HS-5 (cell line): ENCODE results near the gene FNDC5.

Experiments used
- DNase-seq: peaks from one replicate; pipeline ENCODE4 v3.0.0-alpha.2; 2012; ENCODE audit warnings: low read depth

The FNDC5 gene

DNA sequence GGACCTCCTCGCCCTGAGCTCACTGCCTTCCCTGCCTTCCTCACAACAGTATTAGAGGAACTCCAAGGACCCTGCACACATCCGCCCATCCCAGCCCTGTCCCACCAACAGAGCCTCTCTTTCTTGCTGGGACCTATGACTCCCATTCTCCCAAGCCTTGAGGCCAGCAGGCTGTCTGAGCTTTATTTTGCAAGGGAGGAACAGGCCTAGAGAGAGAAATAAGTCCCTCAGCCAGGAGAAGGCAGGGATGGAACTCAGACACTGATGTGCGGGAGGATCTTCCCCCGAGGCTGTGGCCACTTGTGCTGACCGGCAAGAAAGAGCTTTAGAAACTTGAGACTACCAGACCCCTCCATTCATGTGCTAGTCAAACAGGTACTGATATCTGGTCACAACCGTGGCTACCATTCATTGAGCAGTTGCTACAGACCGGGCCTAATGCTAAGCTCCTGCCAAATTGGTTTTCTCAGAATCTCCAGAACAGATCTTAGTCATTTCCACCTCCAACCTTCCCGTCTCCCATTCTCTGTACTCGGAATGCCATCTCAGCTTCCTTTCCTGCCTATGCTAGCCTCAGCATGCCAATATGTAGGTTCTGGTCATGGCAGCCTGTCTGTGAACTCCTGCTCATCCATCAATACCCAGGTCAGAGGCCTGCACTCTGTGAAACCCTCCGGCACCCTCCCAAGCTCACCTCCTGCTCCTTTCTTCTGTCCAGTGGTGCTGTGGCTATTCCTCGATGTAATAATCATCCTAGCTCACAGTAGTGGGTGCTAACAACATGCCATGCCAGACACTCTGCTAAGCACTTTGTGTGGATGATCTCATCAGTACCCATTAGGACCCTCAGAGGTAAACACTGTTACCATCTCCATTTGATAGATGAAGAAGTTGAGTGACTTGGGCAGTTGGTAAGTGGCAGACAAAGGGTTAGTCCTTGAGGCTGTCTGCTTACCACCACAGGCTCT is 26.7 kb upstream of the FNDC5 start:
- DNase-seq: no peak

DNA sequence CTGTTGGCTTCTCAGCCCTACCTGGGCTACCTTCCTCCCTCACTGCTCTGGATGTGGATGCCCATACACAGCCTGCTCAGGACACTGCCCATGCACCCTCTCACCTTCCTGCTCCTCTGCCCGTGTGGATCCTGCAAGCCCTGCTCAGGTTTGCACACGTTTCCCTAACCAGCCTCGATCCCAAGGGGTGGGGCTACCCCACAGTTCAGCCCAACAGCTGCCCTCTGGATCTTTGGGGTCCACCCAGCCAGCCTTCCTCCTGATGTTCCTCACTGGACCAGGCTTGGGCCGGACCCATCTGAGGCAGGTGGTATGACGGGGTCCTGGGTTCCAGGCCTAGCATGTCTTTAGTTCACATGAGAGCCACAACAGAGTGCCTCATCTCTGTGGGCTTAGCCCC is 25.7 kb upstream of the FNDC5 start:
- DNase-seq: no peak

GRCh38 chr1:32895325-32896215 is 24.9 kb upstream of the FNDC5 start:
- DNase-seq: no peak

DNA sequence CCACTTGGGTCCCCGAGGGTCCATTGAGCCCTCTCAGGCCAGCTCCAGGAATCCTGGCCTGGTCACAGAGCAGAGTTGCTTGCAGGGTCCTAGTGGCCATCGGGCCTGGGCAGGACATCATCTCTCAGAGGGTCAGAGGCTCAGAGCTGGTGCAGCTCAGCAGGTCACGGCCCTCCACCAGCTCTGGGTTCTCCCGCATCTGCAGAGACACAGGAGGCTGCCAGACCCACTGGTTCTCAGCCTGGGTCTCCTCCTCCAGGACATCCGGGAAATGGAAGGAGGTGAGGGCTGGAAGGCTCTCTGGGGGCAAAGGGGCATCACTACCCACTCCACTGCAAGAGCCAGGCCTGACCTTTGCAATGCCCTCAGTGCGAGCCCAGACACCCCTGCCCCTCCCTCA is 24.0 kb upstream of the FNDC5 start:
- no peak for DNase-seq

DNA sequence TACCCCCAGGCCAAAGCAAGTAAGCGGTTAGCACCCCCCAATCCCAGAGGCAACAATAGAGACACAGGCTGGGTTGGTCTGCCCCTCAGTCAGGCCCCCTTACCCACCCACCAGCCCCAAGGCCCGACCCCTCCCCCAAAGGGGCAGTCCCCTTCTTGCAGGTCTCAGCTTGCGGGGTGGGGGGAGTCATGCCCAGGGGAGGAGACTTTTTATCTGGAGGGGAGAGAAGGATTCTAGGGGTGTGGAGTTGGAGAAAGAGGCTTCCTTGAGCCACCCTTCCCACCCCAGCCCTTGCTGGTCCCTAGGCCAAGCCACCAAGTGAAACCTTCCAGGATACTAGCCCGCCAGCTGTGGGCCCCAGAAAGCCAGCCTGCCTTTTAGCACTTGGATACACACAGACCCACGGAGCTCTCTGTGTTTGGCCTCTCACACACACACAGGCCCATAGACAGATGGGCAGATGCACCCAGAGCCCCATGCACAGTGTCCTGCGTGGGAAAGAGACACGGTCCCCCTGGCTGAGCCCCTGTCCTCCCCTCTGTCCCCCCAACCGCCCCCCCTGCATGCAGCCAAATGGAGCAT is 23.4 kb upstream of the FNDC5 start:
- no peak for DNase-seq

GRCh38 chr1:32893198-32894018 is 22.7 kb upstream of the FNDC5 start:
- no peak for DNase-seq

- no peak for DNase-seq
These were observed 21.9 kb upstream of the FNDC5 start for GRCh38 chr1:32892368-32893197.

DNA sequence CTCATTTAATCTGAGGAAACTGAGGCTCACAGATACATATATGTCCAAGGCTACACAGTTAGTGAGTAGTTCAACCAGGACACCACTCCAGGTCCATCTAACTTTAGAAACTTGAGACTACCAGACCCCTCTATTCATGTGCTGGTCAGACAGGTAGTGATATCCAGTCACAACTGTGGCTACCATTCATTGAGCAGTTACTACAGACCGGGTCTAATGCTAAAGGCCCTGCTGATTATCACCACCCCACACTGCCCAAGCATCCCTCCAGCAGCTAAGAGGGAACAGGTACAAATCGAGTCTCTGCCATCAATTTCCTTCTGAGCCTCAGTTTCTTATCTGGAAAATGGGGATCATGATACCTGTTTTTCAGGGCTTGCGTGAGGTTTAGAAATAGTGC is 20.9 kb upstream of the FNDC5 start:
- no peak for DNase-seq

GRCh38 chr1:32891241-32891570 is 20.5 kb upstream of the FNDC5 start:
- DNase-seq: no peak

DNA sequence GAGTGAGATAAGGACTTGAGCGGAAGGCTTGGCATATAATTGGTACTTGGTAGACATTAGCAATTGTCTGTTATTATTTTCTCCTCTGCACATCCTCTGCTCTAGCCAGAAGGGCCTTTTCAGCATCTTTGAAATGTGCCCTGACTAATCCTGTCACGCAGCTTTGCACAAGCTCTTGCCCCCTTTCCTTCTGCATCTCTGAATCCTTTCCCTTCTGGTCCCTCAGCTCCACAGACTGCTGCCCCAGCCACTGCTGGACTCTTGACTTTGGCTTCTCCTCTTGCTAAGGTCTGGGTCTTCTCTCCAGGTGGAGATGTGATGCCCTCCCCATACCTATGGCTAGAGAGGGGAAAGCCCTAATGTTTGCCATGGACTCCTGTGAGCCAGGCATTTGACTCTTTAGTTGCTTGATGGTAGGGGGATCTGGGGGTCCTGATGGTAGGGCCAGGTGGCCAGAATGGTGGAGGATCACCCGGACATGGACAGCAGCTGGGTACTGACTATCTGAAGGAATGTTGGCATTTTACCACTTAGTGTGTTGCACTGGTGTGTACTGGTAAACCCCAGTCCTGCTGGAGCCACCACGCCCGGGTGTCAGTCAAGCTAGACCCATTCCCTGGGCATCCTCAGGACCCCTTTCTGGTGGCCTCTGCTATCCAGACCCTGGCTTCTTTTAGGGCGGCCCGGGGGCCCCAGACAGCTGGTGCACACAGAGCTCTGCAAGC is 20.0 kb upstream of the FNDC5 start:
- no peak for DNase-seq

DNA sequence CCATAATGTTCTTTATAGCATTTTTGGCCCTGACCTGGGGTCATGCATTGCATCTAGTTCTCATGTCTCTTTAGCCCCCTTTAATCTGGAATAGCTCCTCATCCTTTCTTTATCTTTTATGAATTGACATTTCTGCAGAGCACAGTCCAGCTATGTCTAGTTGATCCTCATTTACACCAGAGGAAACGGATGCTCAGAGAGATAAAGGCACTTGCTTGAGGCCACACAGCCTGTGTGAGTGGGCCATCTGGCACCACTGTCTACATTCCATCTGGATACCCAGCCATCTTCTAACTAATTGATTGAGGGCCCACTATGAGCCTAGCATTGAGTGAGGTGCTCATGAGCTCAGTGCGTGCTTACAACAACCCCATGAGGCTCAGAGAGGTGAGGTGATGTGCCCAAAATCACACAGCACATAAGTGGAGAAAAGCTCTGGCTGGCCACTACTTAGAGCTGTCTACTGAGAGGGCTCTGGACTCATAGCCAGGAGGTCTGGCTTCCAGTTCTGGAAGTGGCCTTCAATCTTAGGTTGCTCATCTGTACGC is 19.1 kb upstream of the FNDC5 start:
- no peak for DNase-seq

DNA sequence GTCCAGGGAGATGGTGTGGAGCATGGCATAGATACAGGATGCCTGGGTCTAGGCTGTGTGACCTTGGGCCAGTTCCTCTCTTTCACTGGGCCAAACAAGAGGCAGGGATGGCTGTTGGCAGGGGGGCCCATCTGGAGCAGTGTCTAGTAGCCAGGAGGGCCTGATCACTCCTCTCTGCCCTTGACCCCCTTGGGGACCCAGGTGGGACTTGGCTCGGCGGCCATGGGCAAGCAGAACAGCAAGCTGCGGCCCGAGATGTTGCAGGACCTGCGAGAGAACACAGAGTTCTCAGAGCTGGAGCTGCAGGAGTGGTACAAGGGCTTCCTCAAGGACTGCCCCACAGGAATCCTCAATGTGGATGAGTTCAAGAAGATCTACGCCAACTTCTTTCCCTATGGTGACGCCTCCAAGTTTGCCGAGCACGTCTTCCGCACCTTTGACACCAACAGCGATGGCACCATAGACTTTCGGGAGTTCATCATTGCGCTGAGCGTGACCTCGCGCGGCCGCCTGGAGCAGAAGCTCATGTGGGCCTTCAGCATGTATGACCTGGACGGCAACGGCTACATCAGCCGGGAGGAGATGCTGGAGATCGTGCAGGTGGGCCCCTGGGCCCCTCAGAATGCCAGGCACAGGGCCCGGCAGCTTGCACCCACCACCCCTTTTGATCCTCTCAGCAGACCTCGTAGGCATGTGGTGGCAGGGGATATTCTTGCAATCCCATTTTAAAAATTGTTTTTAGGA is 18.1 kb upstream of the FNDC5 start:
- DNase-seq: no peak

DNA sequence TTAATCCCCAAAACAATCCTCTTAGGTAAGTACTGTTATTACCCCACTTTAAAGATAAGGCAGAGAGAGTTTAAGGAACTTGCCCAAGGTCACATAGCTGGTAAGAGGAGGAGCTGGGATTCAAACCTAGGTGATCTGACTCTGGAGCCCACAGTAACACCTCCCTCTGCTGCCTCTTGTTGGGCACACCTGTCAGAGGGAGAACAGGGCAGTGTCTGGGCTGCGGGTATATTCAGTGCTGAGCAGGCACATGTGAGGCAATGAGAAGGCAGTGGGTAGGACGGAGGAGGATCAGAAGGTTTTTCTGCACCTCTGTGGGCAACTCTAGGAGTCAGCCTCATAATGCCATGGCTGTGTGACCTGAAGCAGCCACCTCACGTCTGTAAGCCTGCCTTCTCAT is 17.4 kb upstream of the FNDC5 start:
- no peak for DNase-seq

DNA sequence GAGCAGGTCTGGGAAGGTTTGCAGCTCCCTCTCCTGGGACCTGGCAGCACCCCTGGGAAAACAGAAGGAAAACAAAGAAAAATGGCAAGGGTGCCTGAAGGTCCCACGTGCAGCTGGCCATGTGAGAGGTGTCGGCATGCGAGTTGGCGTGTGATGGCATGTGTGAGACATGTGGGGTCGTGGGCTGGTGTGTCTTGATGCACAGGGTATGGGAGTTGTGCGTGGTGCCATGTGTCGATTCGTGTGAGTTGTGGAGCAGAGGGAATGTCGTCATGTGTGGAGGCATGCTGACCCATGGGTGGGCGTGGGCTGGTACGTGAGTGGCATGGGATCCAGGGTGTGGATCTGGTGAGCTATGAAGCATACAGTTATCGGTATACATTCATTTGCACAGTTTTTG is 16.9 kb upstream of the FNDC5 start:
- DNase-seq: no peak

GRCh38 chr1:32886828-32887414 is 16.2 kb upstream of the FNDC5 start:
- no peak for DNase-seq

DNA sequence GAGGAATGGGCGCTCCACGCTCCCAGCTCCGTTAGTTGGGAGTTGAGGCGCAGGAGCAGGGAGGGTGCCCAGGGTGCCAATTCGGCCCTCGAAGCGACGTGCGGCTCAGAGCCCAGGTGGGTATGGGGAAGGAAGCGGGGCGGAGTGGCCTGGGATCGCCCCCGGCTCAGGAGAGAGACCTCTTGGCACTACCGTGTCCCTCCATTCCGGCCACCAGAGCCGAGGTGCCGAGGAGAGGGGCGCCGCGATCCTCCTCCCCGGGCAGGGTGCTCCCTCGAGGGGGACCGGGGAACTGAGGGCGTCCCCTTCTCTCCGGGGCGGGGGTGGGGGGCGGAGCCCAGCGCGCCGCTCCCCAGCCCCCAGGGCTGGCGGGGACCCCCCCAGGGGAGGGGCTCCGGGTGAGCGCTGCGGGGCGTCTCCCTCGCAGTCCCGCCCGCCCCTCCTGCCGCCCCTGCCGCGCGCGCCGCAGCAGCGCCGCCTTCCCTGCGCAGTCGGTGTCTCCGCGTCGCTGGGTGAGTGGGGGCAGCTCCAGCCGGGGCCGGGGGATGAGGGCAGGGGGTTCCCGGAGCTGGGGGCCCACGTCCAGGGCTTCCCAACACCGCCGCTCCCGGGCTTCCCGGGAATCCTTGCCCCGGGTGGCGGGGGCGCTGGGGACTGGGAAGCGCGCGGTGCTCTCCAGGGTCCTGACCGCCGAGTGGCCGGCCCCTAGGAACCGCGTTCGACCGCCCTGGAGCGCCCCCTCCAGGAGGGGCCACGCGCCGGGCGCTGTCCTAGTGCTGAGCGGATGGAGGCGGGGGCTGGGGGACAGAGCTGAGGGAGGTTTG is 15.5 kb upstream of the FNDC5 start, which contains the start of gene HPCA:
HPCA (plus strand) TSS at position 488 of the 824 bp plus-strand sequence. CDS start 2,408 bp downstream, outside the sequence.
- DNase-seq: no peak

DNA sequence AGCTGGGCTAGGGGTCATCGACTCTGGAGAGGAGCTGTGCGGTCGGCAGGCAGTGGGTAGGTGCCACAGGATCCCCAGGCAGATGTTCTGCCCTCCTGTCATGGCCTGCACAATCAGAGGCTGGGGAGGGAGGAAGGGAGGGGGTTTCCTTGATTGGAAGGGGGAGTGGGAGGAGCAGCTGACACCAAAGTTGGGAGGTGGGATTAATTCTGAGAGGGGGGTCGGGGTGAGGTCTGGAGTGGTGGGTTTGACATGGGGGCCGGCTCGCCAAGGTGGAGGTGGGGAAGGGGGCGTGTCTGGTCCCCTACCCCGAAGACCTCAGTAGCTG is 14.9 kb upstream of the FNDC5 start:
- no peak for DNase-seq

GRCh38 chr1:32884726-32885125 is 14.0 kb upstream of the FNDC5 start:
- DNase-seq: no peak
